CD4-positive, alpha-beta T cell (primary cell): ENCODE measurements around the gene TBPL1. TPM values are rescaled to one million over a fixed set of nuclear protein-coding genes. Genes with fewer than 3 reads are reported as not detected.
A peak's percentile ranks its signal among the peaks of the same experiment; 100 is the strongest.

Experiments used
- ATAC-seq: fragments of 200-7000 bp; cut with Tn5 transposase; one replicate; pipeline ENCODE4 v1.10.0; 2022; ENCODE audit warnings: mild to moderate bottlenecking; ENCODE audit not compliant: poor library complexity
- CTCF ChIA-PET: fragments of 350-600 bp; sonication (Branson Sonifier 250); formaldehyde crosslinking; loops from one replicate; lab custom pipeline; 2021; ENCODE audit warnings: antibody characterized with exemption, inconsistent platforms; lab: Charles Lee
- POLR2A ChIA-PET: fragments of 350-600 bp; sonication (Branson Sonifier 250); formaldehyde crosslinking; loops from one replicate; lab custom pipeline; 2021; ENCODE audit warnings: antibody characterized with exemption, inconsistent platforms; lab: Charles Lee
- DNase-seq, 14 experiments: peaks; one replicate each; pipeline ENCODE4 v3.0.0-alpha.2; 2013 to 2020; ENCODE audit warnings: mixed read lengths in 2 of 14
- H3K27ac ChIP-seq, 2 donors: one replicate each; pipeline versions ENCODE4 v1.5.1 to v1.7.0; 2013; ENCODE audit warnings: low read length in 2 of 2, low read depth in 1 of 2, mild to moderate bottlenecking in 1 of 2
- H3K27me3 ChIP-seq, 2 experiments: 1 replicate in 1 of 2; 2 replicates in 1 of 2; pipeline versions ENCODE4 v1.6.1 to v1.7.0; 2013; ENCODE audit warnings: low read length in 2 of 2, control low read depth in 1 of 2, mild to moderate bottlenecking in 1 of 2, moderate library complexity in 1 of 2; ENCODE audit not compliant: insufficient read depth in 2 of 2, control insufficient read depth in 1 of 2
- H3K36me3 ChIP-seq: one replicate; pipeline ENCODE4 v1.6.1; 2013; ENCODE audit warnings: low read length, control low read depth; ENCODE audit not compliant: insufficient read depth
- H3K4me1 ChIP-seq: one replicate; pipeline ENCODE4 v1.6.1; 2013; ENCODE audit warnings: low read length, control low read depth; ENCODE audit not compliant: insufficient read depth
- H3K4me3 ChIP-seq: one replicate; pipeline ENCODE4 v1.5.1; 2013; ENCODE audit warnings: mild to moderate bottlenecking, low read length, moderate library complexity
- H3K9me3 ChIP-seq, 2 experiments: 1 replicate in 1 of 2; 2 replicates in 1 of 2; pipeline versions ENCODE4 v1.6.1 to v1.7.0; 2013; ENCODE audit warnings: low read length in 2 of 2, mild to moderate bottlenecking in 2 of 2, control low read depth in 1 of 2, moderate library complexity in 1 of 2; ENCODE audit not compliant: control insufficient read depth in 1 of 2, insufficient read depth in 1 of 2
- H3K27ac Mint-ChIP-seq: one replicate; pipeline ENCODE4 v1.8.0; 2020; ENCODE audit warnings: mixed read lengths
- H3K27me3 Mint-ChIP-seq: one replicate; pipeline ENCODE4 v1.8.0; 2021; ENCODE audit warnings: mixed read lengths
- H3K36me3 Mint-ChIP-seq: one replicate; pipeline ENCODE4 v1.8.0; 2021; ENCODE audit warnings: low read depth, mixed read lengths
- H3K4me1 Mint-ChIP-seq: one replicate; pipeline ENCODE4 v1.8.0; 2021; ENCODE audit warnings: low read depth, mixed read lengths
- H3K4me3 Mint-ChIP-seq: one replicate; pipeline ENCODE4 v1.8.0; 2020; ENCODE audit warnings: mild to moderate bottlenecking, mixed read lengths
- H3K9me3 Mint-ChIP-seq: one replicate; pipeline ENCODE4 v1.8.0; 2020; ENCODE audit warnings: mixed read lengths
- intact Hi-C, 2 experiments: fragments of 100-400 bp; cut with DNase I in 1 of 2; cut with micrococcal nuclease in 1 of 2; formaldehyde crosslinking; loops; one replicate each; pipeline versions ENCODE4 v1.15.1 to v1.9.0; 2023 to 2025; cut with DNase I, micrococcal nuclease
- total RNA-seq, 174 experiments: library from RNA in 2 of 174; stranded (reverse) in 2 of 174; gene quantifications; one replicate each; pipeline ENCODE4 v1.2.3 and lab custom pipeline; 2021 to 2026
- TF ChIP-seq, protein P1 (sequence below): fragments of 200-600 bp; IDR thresholded peaks from one replicate; pipeline ENCODE4 v1.8.0; 2022; ENCODE audit warnings: antibody characterized with exemption, mild to moderate bottlenecking

TBPL1 gene
- total RNA-seq, 2 experiments from 2014 or later: 34.7 to 37.3 TPM

DNA sequence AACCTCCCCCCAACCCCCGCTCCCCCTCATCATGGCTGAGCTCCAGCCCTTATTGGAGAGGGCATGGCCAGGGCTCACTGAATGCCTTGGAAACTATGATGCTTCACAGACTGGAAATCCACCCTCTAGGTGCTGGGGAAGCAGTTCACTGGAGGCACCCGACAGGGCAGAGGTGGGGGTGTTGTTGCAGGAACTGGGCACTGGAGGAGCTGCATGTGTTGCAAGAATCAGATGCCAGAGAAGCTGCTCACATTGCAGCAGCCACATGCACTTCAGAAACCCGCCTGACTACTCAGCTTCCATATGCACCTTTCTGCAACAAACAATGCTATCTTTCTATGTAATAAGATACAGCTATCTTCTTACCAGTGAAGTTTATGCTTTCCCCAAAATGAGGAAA is 7.9 kb upstream of the TBPL1 start:
- POLR2A ChIA-PET: no interaction called here
- CTCF ChIA-PET: no interaction called here
- no peak overlapping the region for H3K27ac Mint-ChIP-seq

DNA sequence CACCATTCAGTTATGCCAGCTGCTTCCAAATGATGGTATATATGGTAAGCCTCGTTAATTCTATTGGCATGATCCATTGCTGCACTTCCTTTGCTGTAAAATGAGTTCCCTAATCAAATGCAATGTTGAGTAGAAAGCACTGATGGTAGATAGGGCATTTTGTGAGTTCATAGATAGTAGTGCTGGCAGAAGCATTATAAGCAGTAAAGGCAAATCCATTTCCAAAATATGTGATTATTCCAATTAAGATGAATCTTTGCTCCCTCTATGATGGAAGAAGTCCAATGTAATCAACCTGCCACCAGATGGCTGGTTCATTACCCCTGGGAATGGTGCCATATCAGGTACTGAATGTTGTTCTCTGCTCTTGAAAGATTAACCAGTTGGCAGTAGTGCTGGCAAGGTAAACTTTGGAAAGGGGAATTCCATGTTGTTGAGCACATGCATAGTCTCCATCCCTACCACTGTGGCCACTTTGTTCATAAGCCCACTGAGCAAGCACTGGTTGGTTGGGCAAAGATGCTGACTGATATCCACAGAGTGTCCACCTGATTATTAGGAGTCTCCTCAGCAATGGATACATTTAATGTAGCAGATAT is 5.6 kb upstream of the TBPL1 start:
- ChIA-PET CTCF (interaction anchor here (1.7 kb wide), 1 partner anchor 23 kb away, joined by 5 read pairs; no protein-coding TSS in a partner anchor), POLR2A (no interaction called here)
- Histone ChIP-seq H3K4me3 (no peak overlapping the region), H3K9me3 (no peaks in the 10 kb centered on the region), H3K27me3 (no peaks in the 10 kb centered on the region), H3K4me1 (no peaks in the 10 kb centered on the region), H3K27ac (no peak overlapping the region), H3K36me3 (no peaks in the 10 kb centered on the region)
- H3K9me3 Mint-ChIP-seq: no peaks in the 10 kb centered on the region
- intact Hi-C loops: loop anchor here in 1 of 2 experiments (5.0 kb wide), 1 partner anchor 1130 kb away; no protein-coding TSS in a partner anchor
- peaks cover 8% of the 10 kb centered on the region for H3K4me1 Mint-ChIP-seq
- no peak overlapping the region for H3K4me3 Mint-ChIP-seq
- no peak overlapping the region for H3K27ac Mint-ChIP-seq
- ATAC-seq: no peak
- H3K27me3 Mint-ChIP-seq: no peaks in the 10 kb centered on the region
- peaks cover 2% of the 10 kb centered on the region for H3K36me3 Mint-ChIP-seq
- TF ChIP-seq, protein P1, sequence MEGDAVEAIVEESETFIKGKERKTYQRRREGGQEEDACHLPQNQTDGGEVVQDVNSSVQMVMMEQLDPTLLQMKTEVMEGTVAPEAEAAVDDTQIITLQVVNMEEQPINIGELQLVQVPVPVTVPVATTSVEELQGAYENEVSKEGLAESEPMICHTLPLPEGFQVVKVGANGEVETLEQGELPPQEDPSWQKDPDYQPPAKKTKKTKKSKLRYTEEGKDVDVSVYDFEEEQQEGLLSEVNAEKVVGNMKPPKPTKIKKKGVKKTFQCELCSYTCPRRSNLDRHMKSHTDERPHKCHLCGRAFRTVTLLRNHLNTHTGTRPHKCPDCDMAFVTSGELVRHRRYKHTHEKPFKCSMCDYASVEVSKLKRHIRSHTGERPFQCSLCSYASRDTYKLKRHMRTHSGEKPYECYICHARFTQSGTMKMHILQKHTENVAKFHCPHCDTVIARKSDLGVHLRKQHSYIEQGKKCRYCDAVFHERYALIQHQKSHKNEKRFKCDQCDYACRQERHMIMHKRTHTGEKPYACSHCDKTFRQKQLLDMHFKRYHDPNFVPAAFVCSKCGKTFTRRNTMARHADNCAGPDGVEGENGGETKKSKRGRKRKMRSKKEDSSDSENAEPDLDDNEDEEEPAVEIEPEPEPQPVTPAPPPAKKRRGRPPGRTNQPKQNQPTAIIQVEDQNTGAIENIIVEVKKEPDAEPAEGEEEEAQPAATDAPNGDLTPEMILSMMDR: no peak
- DNase-seq: no peak

More for the DNA sequence above, 7.9 kb upstream of the TBPL1 start:
- Histone ChIP-seq H3K27ac (no peak overlapping the region), H3K9me3 (no peaks in the 10 kb centered on the region), H3K36me3 (no peaks in the 10 kb centered on the region), H3K4me1 (no peaks in the 10 kb centered on the region), H3K27me3 (peaks cover 0 to 4% of the 10 kb centered on the region in 2 experiments), H3K4me3 (no peak overlapping the region)
- DNase-seq (no peak), ATAC-seq (no peak)
- TF ChIP-seq, protein P1: no peak
- Mint-ChIP-seq H3K4me3 (no peak overlapping the region), H3K27me3 (no peaks in the 10 kb centered on the region), H3K36me3 (no peaks in the 10 kb centered on the region), H3K9me3 (no peaks in the 10 kb centered on the region), H3K4me1 (no peaks in the 10 kb centered on the region)
- intact Hi-C loops: loop anchor here in 1 of 2 experiments (5.0 kb wide), 1 partner anchor 1128 kb away; no protein-coding TSS in a partner anchor

DNA sequence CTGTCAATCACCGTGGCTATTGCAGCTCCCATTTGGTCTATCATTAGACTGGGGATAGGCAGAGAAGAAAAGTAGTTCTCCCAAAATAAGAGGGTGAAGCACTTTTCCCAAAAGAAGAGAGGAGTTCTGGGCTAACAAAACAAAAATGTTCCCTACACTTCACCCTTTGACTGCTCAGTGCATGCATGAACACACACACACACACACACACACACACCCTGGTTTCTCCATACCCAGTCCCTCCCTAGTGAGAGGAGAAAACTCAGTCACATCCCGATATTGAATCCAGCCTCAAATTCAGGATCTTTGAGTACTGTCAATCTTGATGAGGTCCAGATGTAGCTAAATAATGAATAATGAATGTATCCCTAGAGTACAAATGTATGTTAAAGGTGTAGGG is 4.6 kb upstream of the TBPL1 start:
- Mint-ChIP-seq H3K4me3 (peak overlapping the region; percentile 12), H3K4me1 (peaks cover 8% of the 10 kb centered on the region), H3K27me3 (no peaks in the 10 kb centered on the region), H3K27ac (no peak overlapping the region), H3K9me3 (no peaks in the 10 kb centered on the region), H3K36me3 (peaks cover 12% of the 10 kb centered on the region)
- Histone ChIP-seq H3K4me1 (no peaks in the 10 kb centered on the region), H3K4me3 (no peak overlapping the region), H3K27me3 (no peaks in the 10 kb centered on the region), H3K27ac (no peak overlapping the region), H3K36me3 (no peaks in the 10 kb centered on the region), H3K9me3 (no peaks in the 10 kb centered on the region)
- ChIA-PET POLR2A (no interaction called here), CTCF (interaction anchor here (0.6 to 1.9 kb wide), 3 partner anchors 11 to 25 kb away, joined by 3 to 5 read pairs (median 4); no protein-coding TSS in a partner anchor)
- TF ChIP-seq, protein P1: no peak
- DNase-seq (no peak), ATAC-seq (no peak)
- intact Hi-C loops: loop anchor here in 1 of 2 experiments (5.0 kb wide), 1 partner anchor 1131 kb away; no protein-coding TSS in a partner anchor
